Measurements from ENCODE around the gene NUTM2B.
"Not testable (repeated sequence)": the region's sequence is repeated elsewhere in the genome, so short reads cannot be mapped to it uniquely, and the experiment has no call there.

- TF ChIP-seq POLR2A (IDR thresholded peaks at IDR 0.05; ENCODE audit: low read depth, low read length); TAF1 (IDR thresholded peaks at IDR 0.05; ENCODE audit: borderline replicate concordance, low read depth, low read length): not testable (repeated sequence)
Measured at GRCh38 chr10:79702927-79703326, at the start of gene NUTM2B.
